ENCODE measurements around the gene GJA1.
"Not testable (repeated sequence)": the region's sequence is repeated elsewhere in the genome, so short reads cannot be mapped to it uniquely, and the experiment has no call there.

The GJA1 gene

GRCh38 chr6:121436960-121437850 is 1.8 kb downstream of the GJA1 start:
- no peak for DNase-seq (ENCODE audit: low spot score)

DNA sequence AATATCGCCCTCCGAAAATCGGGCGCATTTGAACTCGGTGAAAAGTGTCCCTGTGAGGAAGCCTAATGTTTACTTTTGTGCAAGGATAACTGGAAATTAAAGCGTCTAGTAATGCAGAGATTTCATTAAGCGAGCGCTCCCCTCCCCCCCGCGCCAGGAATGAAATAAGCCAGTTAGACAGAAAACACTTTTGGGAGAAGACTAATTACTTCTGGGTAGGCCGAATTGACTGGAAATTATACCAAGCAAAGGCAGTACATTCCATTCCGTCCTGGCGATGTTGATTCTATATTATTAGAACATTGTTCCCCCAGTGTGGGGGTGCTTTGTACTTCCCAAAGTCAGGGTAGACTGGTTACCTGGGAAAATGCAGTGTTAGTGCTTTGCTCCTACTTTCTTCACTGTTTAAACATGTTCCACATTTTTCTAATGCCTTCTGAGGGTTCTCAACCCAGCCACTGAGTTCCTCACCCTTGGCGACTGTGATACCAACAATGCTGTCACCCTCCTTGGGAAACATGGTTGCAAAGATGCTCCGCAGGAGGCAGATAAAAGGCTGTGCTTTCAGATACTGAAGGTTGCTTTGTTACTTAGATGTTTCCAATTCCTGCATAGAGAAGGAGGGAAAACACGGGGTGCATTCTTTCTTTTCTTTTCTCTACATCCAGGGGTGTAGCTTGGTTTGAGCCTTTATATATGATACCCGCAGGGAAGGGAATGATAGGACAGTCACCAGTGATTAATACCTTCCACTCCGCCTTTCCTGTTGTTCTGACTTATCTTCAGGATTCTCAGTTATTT is 2.6 kb downstream of the GJA1 start:
- DNase-seq (ENCODE audit: low spot score) = no peak

GRCh38 chr6:121438869-121439268 is 3.4 kb downstream of the GJA1 start:
- no peak for DNase-seq (ENCODE audit: low spot score)

GRCh38 chr6:121439475-121439874 is 4.0 kb downstream of the GJA1 start:
- DNase-seq (ENCODE audit: low spot score) = no peak

- DNase-seq (ENCODE audit: low spot score) = no peak
Measured at GRCh38 chr6:121439926-121440325, 4.5 kb downstream of the GJA1 start.

- no peak for DNase-seq (ENCODE audit: low spot score)
Measured at GRCh38 chr6:121441477-121441876, 6.0 kb downstream of the GJA1 start.

- no peak for DNase-seq (ENCODE audit: low spot score)
Measured at GRCh38 chr6:121442576-121442975, 7.1 kb downstream of the GJA1 start.

DNA sequence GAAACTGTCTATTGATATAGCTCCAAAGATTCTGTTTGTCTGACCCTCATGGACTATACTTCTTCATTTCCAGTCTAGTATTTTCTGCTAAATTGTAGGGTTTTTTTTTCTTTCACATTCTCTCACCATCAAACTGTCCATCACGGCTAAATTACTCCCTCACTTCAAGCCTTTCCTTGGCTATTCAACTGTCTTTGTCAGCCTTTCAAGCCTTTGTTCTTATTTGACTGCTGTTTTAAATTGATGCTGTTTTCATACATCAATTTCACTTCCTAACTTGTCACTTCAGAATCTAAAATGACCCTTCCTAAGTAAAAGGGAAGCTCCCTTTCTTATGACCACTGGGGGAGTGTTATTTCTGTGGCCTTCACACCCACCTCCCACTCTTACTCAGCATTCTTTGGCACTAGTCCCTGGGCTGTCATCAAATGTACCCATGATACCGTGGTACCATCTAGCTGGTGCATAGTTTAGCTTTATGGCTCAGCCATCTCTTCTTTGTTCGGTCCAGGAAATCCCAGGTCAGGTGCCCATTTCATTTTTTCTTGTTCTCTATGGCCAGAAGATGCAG is 8.6 kb downstream of the GJA1 start:
- DNase-seq (ENCODE audit: low spot score) = no peak

- not testable (repeated sequence) for DNase-seq (ENCODE audit: low spot score)
Measured at GRCh38 chr6:121446705-121447104, 11.3 kb downstream of the GJA1 start.

- not testable (repeated sequence) for DNase-seq (ENCODE audit: low spot score)
Measured at GRCh38 chr6:121447746-121448145, 12.3 kb downstream of the GJA1 start.

DNA sequence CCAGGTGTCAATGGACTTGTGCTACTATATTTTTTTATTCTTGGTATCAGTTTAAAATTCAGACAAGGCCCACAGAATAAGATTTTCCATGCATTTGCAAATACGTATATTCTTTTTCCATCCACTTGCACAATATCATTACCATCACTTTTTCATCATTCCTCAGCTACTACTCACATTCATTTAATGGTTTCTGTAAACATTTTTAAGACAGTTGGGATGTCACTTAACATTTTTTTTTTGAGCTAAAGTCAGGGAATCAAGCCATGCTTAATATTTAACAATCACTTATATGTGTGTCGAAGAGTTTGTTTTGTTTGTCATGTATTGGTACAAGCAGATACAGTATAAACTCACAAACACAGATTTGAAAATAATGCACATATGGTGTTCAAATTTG is 13.1 kb downstream of the GJA1 start:
- not testable (repeated sequence) for DNase-seq (ENCODE audit: low spot score)

DNA sequence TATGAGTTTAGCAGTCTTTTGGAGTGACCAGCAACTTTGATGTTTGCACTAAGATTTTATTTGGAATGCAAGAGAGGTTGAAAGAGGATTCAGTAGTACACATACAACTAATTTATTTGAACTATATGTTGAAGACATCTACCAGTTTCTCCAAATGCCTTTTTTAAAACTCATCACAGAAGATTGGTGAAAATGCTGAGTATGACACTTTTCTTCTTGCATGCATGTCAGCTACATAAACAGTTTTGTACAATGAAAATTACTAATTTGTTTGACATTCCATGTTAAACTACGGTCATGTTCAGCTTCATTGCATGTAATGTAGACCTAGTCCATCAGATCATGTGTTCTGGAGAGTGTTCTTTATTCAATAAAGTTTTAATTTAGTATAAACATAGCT is 13.9 kb downstream of the GJA1 start:
- no peak for DNase-seq (ENCODE audit: low spot score)

- no peak for DNase-seq (ENCODE audit: low spot score)
Measured at GRCh38 chr6:121450242-121450641, 14.8 kb downstream of the GJA1 start.

DNA sequence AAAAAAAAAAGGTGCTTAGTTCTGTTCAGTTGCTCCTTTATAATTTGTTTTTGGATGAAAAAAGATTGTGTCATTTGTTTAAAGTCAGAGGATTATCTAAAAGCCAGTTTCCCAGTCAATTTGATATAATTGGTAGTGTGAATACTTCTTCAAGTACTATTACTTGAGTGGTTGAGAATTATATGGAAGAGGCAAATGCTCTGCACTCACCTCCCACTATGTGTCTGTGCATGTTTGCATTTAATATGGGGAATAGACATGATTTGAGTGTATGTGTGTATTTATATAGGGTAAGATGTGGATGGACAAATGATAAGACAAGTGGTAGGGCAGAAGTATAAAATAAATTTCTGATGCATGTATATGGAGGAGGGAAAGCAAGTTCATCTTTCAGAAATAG is 15.8 kb downstream of the GJA1 start:
- no peak for DNase-seq (ENCODE audit: low spot score)

DNA sequence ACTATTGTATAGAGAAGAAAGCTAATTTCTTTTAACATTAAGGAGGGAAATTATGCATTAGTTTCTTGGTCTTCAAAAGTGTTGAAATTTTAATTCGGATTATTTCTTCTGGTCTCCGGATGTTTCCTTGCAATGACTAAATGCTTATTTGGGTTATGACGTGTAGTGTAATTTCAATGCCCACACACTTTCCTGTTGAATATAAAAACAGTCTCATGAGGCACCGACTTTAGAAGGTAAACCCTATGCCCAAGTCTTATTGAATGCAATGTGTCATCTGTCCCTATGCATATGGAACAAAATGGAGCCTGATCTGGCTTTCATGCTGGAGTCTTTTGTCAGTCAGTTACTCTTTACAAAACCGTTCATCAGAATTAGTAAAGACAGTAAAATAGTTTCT is 17.7 kb downstream of the GJA1 start:
- no peak for DNase-seq (ENCODE audit: low spot score)

- no peak for DNase-seq (ENCODE audit: low spot score)
Measured at GRCh38 chr6:121460170-121460569, 24.7 kb downstream of the GJA1 start.

DNA sequence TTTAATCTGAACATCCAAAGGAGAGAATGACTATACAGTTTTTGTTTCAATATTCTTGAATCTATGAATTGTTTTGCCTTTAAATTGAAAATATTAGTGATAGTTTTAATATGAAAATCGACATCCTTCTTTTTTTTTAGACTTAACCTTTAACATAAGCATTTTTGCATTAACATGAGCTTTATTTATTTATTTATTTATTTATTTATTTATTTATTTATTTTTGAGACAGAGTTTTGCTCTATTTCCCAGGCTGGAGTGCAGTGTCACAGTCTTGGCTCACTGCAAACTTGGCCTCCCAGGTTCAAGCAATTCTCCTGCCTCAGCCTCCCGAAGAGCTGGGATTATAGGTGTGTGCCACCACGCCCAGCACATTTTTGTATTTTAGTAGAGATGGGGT is 27.6 kb downstream of the GJA1 start:
- DNase-seq (ENCODE audit: low spot score) = no peak

- DNase-seq (ENCODE audit: low spot score) = no peak
Measured at GRCh38 chr6:121465101-121465500, 29.7 kb downstream of the GJA1 start.

DNA sequence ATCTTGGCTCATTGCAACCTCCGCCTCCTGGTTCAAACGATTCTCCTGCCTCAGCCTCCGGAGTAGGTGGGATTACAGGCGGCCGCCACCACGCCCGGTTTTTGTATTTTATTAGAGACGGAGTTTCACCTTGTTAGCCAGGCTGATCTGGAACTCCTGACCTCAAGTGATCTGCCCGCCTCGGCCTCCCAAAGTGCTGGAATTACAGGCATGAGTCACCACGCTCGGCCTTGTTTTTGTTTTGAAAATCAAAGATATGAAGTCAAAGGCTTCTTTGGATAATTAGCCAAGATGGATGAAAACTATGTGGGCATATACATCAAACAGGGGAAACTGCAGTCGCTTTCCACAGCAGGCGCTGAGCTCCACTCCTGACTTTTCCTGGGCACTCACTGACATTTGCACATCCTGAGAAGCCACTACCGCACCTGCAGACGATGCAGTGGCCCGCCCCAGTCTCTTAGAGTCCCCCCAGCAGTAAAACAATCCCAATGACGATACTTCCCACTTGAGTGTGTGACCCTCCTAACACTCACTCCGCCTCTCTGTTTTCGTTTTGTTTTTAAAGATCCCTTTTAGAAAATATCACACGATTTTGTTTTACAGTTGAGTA is 44.1 kb downstream of the GJA1 start:
- no peak for DNase-seq (ENCODE audit: low spot score)

DNA sequence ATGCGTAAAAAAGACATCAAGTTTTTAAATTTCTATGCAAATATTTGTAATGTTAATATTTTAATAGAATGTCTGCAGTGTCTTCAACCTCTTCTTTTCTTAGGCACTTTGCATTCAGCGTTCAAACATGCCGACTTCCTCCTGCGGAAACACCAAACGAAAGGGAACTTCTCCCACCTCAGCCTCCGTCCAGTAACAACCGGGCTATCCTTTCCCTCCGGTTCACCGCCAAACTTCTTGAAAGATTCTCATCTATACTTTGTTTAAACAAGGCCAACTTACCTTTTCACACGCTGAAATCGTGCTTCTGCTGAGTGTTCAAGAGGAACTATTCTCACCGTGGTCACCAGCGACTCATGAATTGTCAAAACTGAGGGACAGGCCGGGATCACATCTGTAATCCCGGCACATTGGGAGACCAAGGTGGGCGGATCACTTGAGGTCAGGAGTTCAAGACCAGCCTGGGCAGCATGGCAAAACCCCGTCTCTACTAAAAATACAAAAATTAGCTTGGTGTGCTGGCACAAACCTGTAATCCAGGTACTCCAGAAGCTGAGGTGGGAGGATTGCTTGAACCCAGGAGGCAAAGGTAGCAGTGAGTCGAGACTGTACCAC is 44.8 kb downstream of the GJA1 start:
- DNase-seq (ENCODE audit: low spot score) = no peak

DNA sequence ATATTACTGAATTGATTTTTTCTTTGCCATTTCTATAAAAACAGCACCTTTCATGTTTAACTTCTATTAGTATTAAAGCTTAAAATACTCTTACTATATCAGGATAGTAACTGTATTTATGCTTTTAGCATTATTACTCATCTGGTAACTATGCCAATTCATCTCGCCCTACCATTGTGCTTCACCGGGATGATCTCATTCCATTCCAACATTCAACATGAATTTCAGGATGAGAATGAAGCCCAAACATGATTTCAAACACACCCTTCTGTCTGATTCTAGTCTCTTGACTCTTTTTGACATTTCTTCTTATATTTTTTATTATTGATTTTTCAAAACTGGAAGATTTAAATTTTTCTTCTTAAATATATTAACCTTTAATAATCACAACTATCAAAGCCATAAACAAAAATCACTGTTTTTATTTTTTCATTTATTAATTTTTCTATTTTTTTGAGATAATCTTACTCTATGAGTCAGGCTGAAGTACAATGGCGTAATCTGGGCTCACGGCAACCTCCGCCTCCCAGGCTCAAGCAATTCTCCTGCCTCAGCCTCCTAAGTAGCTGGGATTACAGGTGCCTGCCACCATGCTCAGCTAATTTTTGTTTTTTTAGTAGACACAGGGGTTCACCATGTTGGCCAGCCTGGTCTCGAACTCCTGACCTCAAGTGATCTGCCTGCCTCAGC is 46.7 kb downstream of the GJA1 start:
- DNase-seq (ENCODE audit: low spot score) = peak; percentile 16

All from SW480 (cell line).